Measurements from ENCODE around the gene NAPA.

The NAPA gene

DNA sequence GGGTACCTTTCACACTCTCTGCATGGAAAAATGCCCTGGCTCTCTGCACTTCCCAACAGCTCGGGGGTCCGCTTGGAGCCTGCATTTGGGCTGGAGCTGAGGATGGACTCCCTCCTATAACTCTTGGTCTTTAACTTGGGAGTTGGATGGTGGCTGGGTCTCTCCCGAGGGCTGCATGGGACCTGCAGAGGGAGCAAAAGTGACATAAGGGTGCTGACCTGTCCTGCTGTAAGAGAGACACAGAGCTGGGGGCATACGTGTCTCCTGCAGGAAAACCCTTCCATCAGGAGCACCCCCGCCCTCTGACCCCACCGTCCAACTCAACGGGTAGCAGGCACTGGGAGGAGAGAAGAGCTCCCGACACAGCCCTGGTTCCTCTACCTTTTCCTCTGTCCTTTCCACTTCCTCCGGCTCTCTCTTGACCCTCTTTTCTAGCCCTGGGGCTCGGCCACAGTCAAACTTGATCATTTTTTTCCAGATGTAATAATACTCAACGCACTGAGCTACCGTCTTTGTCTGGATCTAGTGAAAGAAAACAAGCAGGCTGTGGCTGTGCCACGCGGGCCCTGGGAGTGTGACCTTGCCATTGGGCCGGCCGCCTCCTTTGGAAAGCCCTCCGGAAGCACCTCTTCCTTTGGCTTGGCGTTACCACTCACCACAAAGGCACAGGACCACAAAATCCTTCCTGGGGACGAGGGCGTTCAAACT lies 6.8 kb upstream of the NAPA start:
- no peak for DNase-seq

DNA sequence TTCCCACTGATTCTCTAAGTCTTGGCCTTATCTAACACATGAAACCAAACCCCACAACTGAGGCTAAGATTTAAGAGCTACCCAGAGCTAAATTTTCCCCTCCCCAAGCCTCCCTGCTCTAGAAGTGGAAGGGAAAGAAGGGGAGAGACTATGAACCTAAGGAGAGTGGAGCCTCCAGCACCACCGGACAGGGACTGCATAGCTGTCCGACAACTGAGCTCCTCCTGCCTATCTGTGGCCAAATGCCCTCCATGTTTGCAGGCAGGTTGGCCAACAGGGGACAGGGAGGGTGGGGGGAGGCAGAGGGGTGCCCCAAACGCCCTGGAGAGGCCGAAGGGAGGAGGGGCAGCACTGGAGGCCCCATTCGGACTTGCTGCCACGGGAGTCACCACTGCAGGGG lies 6.0 kb upstream of the NAPA start:
- no peak for DNase-seq

DNA sequence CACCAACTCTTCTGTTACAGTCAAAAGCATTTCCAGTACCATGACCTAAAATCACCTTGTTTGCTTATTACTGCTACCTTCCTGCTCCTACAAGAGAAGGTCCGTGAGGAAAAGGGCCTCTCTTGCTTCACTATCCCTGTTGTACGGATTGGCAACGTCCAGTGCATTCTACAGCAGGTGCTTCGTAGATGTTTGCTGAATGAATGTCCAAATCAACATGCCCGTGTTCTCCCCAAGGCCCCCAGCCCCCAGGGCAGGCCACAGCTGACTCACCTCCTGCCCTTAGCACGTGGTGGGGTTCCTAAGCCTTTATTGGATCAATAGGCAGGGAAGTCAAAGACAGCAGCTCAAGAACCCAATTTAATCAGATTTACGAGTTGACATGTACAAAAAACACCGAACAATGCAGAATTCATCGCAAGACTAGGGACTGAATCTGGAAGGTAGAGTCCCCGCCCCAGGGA lies 5.5 kb upstream of the NAPA start:
- DNase-seq: no peak

DNA sequence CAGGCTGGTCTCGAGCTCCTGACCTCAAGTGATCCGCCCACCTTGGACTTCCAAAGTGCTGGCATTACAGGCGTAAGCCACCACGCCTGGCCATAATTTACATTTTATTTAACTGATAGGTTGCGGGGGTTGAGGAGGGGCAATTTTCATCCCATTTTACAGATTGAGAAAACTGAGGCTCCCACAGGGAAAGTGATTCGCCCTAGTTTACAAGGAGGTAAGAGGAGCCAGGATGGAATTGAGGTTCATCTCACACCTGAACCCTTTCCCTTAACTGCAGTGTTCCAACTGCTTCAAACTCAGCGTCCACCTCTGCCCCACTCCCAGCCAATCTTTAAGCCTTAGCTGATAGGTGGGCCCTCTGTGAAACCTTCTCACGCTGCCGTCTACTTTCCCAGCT lies 4.0 kb upstream of the NAPA start:
- no peak for DNase-seq

DNA sequence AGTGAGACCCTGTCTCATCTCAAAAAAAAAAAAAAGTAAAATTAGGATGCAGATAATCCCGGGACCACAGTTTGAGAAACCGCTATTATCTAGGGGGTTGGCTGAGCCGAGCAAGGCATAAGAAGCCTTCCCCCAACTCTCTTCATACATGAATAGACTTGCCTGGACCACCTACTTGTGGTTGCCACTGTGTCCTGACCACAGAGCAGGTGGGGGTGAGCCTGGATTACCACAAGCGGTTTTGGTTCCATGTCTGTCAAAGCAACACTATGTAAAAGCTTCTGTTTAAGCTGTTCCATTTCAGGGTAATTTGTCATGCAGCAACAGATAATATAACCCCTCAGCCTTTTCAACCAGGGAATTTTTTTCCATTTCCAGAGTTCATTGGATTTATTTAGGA lies 3.3 kb upstream of the NAPA start:
- no peak for DNase-seq

DNA sequence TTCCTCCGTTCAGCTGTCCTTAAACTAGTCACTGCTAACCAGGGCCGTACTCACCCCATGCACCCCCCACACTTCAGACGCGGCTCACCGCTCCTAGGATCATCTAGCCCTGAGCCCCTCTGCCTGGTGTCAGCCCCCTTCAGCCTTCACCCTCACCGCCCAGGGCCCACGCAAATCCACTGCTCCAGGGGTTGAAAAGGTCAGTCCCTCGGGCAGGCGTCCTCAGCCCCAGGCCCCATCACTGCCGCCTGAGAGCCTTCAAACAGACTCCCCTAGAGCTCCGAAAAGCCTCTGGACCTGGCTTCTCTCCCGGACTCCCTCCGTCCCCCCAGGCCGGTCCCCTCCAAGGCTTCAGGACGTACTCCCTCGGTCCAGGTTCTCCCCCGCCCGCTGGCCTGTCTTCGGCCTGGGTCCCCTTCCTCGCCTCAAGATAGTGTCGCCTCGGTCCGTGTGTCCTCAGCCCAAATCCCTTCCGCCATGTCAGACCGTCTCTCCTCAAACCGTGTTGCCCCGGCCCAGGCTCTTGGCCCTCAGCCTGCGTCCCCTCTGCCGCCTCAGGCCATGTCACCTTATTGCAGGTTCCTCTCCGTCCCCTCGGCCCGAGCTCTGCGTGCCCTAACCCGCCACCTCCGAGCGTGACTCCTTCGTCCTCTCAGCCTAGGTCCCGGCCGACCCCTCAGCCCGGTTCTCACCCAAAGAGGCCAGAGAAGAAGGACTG lies 553 bp downstream of the NAPA start:
- DNase-seq: no peak

DNA sequence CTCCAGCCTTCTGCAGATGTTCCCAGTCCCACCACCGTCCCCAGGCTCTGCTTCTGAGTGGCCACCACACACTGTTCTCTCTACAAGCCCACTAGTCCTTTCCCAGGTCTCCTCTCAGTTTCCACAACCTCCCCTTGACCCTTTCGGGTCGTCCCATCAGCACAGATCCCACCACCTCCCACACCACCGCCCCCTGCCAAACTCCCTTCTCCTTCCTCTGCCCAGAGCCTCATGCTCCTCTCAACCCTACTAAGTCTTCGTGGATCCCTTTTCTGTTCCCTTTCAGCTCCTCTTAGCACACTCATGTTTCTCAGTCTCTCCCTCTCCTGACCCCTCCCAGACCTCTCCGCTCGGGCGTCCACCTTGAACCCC lies 1.9 kb downstream of the NAPA start:
- DNase-seq: no peak

DNA sequence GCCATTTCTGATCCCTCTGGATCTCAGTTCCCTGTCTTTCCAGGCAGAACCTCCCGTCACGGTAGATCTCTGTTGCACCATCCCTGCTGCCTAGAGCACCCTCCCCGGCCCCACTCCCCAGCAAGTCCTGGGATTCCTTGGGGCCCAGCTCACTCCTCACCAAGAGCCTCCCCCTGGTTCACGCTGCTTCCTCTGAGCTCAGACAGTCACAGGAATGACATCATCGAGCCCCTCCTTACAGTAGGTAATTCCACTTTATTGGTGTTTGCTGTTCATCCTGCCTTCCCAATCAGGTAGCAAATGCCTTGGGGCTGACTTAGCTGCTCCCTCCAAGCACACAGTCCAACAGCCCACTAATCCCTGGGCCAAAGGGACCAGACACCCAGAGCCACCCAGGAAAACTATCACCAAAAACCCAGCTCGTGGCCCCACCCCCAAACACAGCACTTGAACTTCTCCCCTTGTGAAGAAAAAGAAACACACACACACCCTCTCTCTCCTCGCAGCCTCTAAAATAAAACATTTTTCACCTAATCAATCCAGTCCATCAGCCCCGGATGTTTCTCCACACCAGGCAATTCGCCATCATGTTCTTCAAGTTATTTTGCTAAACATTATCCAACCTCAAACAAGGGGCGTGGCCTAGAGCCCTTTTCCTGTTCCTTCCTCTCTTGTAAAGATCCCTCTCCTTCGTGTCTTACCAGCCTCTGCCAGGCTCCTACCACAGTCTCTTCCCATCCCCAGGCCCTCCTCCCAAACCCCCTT lies 2.5 kb downstream of the NAPA start:
- DNase-seq: no peak

DNA sequence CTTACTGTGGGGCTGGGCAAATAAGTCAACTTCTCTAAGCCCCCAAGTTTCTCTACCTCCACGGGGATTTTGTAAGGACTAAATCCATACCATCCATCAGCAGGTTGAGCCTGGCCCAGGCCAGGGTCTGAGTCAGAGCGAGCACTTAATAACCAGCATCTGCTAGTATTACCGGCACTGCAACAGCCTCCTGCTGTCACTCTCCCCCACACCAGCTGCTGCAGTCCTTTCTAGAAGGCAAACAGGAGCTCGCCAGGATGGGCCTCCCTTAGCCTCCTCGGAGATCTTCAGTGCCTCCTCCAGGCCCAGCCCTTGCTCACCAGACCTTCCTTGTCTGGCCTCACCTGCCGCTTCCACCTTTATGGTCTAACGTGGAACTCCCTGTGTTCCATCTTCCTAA lies 3.2 kb downstream of the NAPA start:
- DNase-seq: no peak

DNA sequence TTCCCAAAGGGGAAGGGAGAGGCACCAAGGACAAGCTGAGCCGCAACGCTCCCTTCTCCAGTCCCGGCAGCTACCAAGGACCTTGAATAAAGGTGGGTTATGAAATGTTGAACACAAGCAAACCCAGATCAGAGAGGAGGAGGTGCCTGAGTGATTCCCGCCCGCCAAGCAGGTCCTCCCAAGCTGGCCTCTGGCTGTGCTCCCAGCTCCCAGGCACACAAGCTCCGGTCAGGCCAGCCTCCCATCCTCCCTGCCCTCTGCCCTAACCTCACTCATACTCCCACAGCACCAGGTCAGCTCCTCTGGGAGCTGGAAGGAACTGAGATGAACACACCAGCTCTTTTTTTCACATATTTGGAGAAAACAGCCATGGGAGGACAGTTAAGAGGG lies 3.7 kb downstream of the NAPA start:
- no peak for DNase-seq

DNA sequence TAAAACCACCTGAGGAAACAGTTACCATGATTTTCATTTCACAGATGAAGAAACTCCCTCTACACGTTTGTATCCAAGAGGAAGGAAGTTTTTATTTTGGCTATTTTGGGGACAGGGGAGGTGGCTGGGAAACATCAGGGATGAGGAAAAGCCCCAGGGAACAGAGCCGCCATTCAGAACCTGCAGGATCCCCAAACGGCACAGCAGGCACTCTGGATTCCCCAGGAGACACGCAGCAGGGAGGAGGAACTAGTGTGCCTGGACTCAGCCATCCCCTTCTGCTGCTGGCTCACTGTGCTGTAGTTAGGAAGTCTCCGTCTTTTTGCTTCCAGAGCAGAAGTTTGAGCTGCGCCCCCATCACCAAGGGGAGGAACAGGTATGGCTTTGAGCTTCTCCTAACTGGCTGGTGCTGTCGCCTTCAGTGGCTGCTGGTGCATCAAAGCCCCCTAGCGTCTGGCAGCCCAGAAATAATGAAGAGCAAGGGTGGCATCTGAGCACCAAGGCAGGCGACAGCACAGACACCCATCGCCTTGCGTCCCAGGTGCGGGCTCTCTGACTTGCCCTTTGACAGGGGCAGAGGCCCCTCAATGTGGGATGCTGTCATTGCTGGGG lies 4.2 kb downstream of the NAPA start:
- no peak for DNase-seq

DNA sequence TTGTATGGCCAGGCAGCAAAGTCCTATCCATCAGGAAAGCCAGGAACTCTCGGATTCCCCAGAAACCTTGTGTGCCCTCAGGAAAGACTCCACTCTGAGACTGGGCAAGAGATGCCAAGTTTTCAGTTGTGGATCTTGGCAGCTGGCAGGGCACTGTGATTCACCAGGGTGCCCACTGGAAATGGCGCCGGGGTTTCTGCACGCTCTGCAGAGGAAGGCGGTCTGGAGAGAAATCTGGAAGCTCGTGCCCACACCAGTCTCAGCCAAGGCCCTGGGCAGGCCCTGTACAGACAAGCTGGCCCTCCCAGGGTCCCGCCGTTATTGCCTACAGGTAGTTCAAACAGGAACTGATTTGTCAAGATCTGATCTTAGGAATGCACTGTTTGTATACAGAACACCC lies 4.9 kb downstream of the NAPA start:
- no peak for DNase-seq

DNA sequence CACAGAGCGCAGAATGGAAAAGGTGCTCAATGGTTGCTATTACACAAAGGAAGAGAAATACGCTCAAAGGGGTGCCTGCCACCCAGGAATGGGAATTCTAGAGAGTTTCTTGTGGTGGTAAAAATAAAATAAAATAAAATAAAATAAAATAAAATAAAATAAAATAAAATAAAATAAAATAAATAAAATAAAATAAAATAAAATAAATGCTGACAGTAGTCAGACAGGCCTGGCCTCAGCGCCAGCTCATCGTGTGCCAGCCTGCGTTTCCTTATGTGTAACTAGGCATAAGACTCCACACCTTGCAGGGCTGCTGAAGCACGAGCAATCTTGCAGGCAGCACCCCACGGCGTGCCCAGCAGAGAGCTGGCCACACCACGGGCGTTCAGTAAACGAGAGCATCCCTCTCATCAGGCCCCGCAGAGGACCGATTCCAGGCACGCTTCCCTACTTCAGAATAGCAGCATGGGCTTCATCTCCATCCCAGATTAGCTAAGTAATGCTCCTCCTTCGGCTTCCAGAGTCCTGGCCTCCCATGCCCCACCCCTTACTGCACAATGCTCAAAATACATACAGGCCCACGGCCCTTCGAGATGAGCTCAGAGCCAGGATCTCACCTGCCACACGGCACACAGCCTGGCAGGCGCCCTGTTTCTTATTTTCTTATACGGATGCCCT lies 5.6 kb downstream of the NAPA start:
- no peak for DNase-seq

DNA sequence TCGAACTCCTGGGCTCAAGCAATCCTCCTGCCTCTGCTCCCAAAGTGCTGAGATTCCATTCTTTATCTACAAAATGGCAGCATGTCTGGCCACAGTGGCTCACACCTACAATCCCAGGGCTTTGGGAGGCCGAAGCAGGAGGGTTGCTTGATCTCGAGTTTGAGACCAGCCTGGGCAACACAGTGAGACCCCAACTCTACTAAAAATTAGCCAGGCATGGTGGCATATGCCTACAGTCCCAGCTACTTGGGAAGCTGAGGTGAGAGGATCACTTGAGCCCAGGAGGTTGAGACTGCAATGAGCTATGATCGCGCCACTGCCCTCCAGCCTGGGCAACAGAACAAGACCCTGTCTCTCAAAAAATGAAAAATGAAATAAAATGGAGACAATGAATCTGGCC lies 6.1 kb downstream of the NAPA start:
- no peak for DNase-seq

DNA sequence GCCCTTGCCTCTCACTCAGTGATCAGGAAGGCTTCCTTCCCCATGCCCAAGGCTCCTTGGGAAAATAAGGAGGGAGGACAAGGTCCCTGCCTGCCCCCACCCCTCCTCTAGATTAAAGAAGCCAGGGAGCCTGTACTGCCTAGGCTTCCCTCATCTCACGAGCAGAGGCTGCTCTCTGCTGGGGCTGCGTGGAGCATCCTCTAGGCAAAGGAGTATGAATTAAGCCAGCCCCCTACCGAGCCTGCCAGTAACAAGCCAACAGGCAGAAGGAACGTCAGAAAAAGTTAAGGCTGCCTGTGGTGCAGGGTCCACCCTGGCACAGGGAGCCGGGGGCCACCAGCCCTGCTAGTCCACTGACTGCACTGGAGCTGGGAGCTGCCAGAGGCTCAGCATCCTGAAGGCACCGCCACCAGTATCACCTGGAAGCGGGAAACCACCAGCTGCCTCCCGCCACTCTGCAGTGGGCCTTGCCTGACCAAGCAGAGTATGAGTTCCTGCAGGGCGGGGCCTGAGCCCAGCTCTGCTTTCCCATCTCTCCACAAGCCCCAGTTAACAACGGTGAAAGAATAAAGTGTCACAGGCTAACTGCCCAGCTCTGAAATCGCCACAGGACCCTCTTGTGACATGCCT lies 6.8 kb downstream of the NAPA start:
- no peak for DNase-seq

DNA sequence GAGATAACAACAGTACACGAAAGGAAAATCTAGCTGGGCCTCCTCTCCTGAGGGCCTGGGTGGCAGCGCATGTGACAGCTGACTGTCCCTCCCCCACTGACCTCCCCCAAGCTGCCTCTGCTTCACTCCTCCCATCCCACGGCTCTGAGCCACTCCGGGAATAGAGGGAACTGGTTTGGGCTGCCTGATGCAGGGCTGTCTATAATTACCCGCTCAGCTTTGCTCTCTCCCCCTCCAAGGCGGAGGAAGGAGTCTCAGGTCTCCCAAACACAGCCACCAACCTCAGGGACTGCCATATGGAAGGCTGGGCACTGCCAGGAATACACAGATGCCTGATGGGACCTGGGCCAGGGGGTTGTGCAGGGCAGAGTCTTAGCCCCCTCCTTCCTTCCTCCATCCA lies 7.9 kb downstream of the NAPA start:
- DNase-seq: no peak

DNA sequence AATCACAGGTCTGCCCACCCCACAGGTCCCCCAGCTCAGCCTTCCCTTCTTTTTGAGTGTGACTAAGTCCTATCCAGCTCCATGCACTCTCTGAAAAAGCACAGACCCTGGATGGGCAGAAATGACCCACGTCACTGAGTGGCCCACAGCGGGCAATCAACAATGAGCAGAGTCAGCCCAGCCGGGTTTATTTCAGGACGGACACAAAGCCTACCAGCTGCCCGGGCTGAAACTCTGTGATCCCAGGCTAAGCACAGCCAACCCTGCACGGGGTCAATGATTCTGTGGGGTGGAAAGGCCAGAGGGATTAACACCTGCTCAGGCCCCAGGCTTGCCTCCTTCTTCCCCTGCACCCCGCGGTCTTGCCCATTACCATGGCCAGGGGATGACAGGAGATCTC lies 8.4 kb downstream of the NAPA start:
- DNase-seq: no peak

DNA sequence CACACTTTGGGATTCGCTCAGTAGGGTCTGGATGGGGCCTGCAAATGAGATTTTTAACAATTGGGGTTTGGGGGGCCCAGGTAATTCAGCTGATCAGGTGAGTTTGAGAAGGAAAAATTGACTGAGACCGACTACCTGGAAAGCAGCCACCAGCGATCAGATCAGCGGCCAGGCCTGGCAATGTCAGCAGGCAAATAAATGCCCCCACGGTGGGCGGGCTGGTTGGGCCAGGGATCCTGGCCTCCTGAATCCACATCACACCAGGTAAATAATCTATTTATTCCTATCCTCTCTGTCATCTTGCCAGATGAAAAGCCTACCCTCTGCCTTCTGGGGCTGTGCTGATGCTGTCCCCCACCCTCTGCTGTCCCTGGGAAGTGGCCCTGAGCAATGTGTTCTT lies 9.4 kb downstream of the NAPA start:
- DNase-seq: no peak

DNA sequence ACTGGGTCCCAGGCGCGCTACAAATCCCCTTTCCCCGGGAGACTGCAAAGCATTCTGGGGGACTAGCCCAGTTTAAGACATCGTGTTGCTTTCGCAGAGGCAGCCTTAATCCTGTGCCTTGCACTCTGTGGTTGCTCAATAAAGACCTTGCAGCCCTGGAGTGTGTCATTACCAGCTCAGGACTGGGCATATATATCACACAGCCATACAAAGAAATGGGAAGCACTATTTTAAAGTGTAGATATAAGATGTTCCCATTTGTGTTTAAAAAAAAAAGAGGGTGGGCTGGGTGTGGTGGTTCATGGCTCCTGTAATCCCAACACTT lies 11.1 kb downstream of the NAPA start:
- DNase-seq: no peak

DNA sequence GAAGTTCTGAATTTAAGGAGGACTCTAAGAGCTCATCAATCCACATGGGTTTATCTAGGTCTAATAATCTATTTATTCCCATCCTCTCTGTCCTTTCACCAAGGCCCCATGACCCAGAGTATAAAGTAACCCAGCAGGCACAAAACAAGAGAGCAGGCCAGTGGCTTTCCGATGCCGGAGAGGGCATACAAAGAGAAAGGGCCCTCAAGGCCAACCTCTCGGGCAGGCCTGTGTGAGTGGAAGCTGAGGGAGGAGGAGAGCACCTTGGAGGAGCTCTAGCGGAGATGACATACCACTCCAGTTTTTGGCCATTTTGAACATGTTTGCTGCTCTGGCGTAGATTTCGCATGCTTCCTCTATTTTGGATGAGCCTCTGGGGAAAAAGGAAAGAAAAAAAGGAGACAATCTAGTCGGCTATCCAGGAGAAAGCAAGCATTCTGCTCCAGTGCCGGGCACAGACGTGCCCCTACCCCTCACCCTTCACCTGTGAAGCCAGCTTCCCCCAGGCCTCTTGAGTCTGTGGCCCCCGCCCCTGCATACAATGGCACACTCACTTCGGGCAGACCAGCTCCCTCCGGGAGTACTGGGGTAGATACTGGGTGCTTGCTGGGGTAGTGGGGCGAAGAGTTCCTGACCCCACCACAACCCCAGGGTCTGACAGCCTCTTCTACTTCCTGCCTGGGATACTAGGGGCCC lies 11.6 kb downstream of the NAPA start:
- DNase-seq: no peak

DNA sequence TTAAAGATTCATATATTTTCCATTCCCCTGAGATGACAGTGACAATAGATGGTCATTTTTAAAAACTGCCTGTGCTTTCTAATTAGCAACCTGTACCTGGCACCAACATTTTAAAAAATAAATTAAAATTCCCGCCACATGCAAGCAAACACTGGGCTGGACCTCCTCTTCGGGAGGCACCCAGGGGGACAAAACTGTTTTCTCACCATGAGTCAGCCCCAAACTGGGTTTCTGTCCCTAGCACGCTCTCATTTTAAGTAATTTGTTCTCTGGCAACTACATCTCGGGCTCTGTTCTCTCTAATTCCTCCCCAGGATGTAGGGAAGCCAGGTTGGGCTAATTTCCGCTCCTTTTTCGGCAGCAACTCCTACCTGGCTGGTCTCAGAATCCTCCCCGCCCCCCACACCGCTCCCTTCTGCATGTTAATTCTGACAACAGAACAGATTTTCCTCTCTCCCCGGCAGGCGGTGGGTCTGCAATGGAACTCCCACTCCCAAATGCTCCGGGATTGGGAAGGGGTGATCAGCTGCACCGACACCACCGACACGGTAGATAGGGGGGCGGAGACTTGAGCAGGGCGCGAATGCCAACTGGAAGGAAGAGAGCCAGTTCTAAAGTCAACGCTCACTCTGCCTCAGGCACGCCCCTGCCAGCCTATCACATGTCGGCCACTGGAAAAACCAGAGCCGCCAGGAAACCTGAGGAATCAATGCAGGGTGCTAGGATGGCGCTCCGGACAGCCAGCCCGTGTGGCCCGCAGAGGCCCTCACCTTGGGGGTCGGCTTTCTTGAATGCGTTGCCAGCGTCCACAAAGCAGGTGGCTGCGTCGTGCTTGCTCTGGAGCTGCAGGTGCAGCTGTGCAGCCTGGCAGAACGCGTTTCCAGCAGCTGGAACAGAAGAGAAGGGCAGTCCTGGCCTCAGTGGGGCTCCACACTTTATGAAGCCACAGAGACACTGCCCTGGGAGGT lies 14.7 kb downstream of the NAPA start:
- no peak for DNase-seq

All from DMS79 (cell line).